HL-60 (cell line): ENCODE results near the gene TNC.

Experiments used
- CTCF ChIP-seq: IDR thresholded peaks from one replicate; pipeline ENCODE4 v1.5.1; 2011; ENCODE audit warnings: low read length, control low read depth, inconsistent platforms; ENCODE audit not compliant: insufficient read depth
- REST ChIP-seq: IDR thresholded peaks from 2 replicates; pipeline ENCODE4 v1.6.1; 2012; ENCODE audit warnings: low read depth; ENCODE audit not compliant: insufficient replicate concordance

- no peak for TF ChIP-seq REST
- TF ChIP-seq CTCF = no peak
These were observed 1.3 kb downstream of the TNC start for GRCh38 chr9:115116421-115117284.
